OCI-LY1 (cell line): ENCODE results near the gene LPCAT1.

Experiments used
- H2AFZ ChIP-seq: fragments of 200-600 bp; sonication (generic), shearing (Covaris generic); 2 replicates; pipeline ENCODE4 v1.6.0; 2014; ENCODE audit warnings: antibody characterized with exemption, mild to moderate bottlenecking, low read length
- H3F3A ChIP-seq: fragments of 200-600 bp; sonication (generic), shearing (Covaris generic); 2 replicates; pipeline ENCODE4 v1.6.0; 2014; ENCODE audit warnings: mild to moderate bottlenecking, antibody characterized with exemption, low read length, moderate library complexity; ENCODE audit not compliant: insufficient read depth
- H3K27ac ChIP-seq: fragments of 200-600 bp; sonication (generic); 2 replicates; pipeline ENCODE4 v1.5.1; 2014; ENCODE audit warnings: low read length, mixed run types, mild to moderate bottlenecking, low read depth; ENCODE audit not compliant: poor library complexity, severe bottlenecking
- H3K27me3 ChIP-seq: fragments of 200-600 bp; sonication (generic); 2 replicates; pipeline ENCODE4 v1.6.0; 2014; ENCODE audit warnings: antibody characterized with exemption, mild to moderate bottlenecking, low read length, moderate library complexity; ENCODE audit not compliant: insufficient read depth
- H3K36me3 ChIP-seq: fragments of 200-600 bp; sonication (generic); 2 replicates; pipeline ENCODE4 v1.6.1; 2014; ENCODE audit warnings: mild to moderate bottlenecking, antibody characterized with exemption, low read length, moderate library complexity, mixed read lengths; ENCODE audit not compliant: insufficient read depth
- H3K4me1 ChIP-seq: fragments of 200-600 bp; sonication (generic); 2 replicates; pipeline ENCODE4 v1.5.1; 2014; ENCODE audit warnings: mild to moderate bottlenecking, low read length, moderate library complexity; ENCODE audit not compliant: insufficient read depth, severe bottlenecking
- H3K4me2 ChIP-seq: fragments of 200-600 bp; sonication (generic), shearing (Covaris generic); 2 replicates; pipeline ENCODE4 v1.6.1; 2014; ENCODE audit warnings: low read length
- H3K4me3 ChIP-seq: fragments of 200-600 bp; sonication (generic); 2 replicates; pipeline ENCODE4 v1.5.1; 2014; ENCODE audit warnings: low read length, low read depth, mild to moderate bottlenecking, mixed read lengths; ENCODE audit not compliant: poor library complexity, severe bottlenecking
- H3K79me2 ChIP-seq: fragments of 200-600 bp; shearing (Covaris generic); 2 replicates; pipeline ENCODE4 v1.6.1; 2016; ENCODE audit warnings: mixed run types, low read length, mixed read lengths; ENCODE audit not compliant: insufficient read depth
- H3K9ac ChIP-seq: fragments of 200-600 bp; sonication (generic), shearing (Covaris generic); 2 replicates; pipeline ENCODE4 v1.6.1; 2014; ENCODE audit warnings: mild to moderate bottlenecking, low read length, mixed read lengths
- H3K9me2 ChIP-seq: fragments of 200-600 bp; sonication (generic), shearing (Covaris generic); 2 replicates; pipeline ENCODE4 v1.6.1; 2014; ENCODE audit warnings: low read depth, mild to moderate bottlenecking, low read length, mixed read lengths
- H3K9me3 ChIP-seq: fragments of 200-600 bp; shearing (Covaris generic); 2 replicates; pipeline ENCODE4 v1.6.1; 2014; ENCODE audit warnings: low read length, mixed read lengths
- H4K20me1 ChIP-seq: fragments of 200-600 bp; sonication (generic), shearing (Covaris generic); 2 replicates; pipeline ENCODE4 v1.6.0; 2016; ENCODE audit warnings: mild to moderate bottlenecking, low read length; ENCODE audit not compliant: insufficient read depth
- CTCF ChIP-seq: fragments of 200-600 bp; sonication (generic), shearing (Covaris generic); IDR thresholded peaks from 2 replicates; pipeline ENCODE4 v1.5.1; 2017; ENCODE audit warnings: mild to moderate bottlenecking, antibody characterized with exemption, low read length, moderate library complexity, mixed read lengths
- EZH2 ChIP-seq: fragments of 200-600 bp; sonication (generic), shearing (Covaris generic); IDR thresholded peaks from 2 replicates; pipeline ENCODE4 v1.8.0; 2017; ENCODE audit warnings: borderline replicate concordance, mixed run types, mild to moderate bottlenecking, antibody characterized with exemption, low read length, moderate library complexity, mixed read lengths

The LPCAT1 gene

GRCh38 chr5:1513326-1514026 is 10.3 kb downstream of the LPCAT1 start:
- no peaks in the 10 kb centered on the region for H4K20me1 ChIP-seq
- H3K36me3 ChIP-seq, result peaks cover 16% of the 10 kb centered on the region
- H3K79me2 ChIP-seq, result no peaks in the 10 kb centered on the region
- H3K4me1 ChIP-seq, result peaks cover 10% of the 10 kb centered on the region
- H3K9me2 ChIP-seq, result no peaks in the 10 kb centered on the region
- H3K27me3 ChIP-seq, result no peaks in the 10 kb centered on the region
- no peak overlapping the region for H3K4me3 ChIP-seq
- H3K9ac ChIP-seq, result no peak overlapping the region
- H2AFZ ChIP-seq, result no peak overlapping the region
- no peak for TF ChIP-seq CTCF
- TF ChIP-seq EZH2, result no peak
- no peaks in the 10 kb centered on the region for H3F3A ChIP-seq
- no peak overlapping the region for H3K4me2 ChIP-seq
- no peak overlapping the region for H3K27ac ChIP-seq
- H3K9me3 ChIP-seq, result no peaks in the 10 kb centered on the region

- Histone ChIP-seq H3F3A (no peaks in the 10 kb centered on the region), H3K27ac (no peak overlapping the region), H3K9me3 (no peaks in the 10 kb centered on the region), H3K4me1 (peaks cover 10% of the 10 kb centered on the region), H3K4me2 (no peak overlapping the region), H3K79me2 (no peaks in the 10 kb centered on the region), H3K4me3 (no peak overlapping the region), H3K27me3 (no peaks in the 10 kb centered on the region), H2AFZ (no peak overlapping the region), H3K36me3 (peaks cover 16% of the 10 kb centered on the region), H3K9ac (no peak overlapping the region), H4K20me1 (no peaks in the 10 kb centered on the region), H3K9me2 (no peaks in the 10 kb centered on the region)
- TF ChIP-seq EZH2 (no peak), CTCF (no peak)
Measured at GRCh38 chr5:1512541-1513291, 11.0 kb downstream of the LPCAT1 start.

GRCh38 chr5:1511651-1512540 is 11.9 kb downstream of the LPCAT1 start:
- Histone ChIP-seq H3F3A (no peaks in the 10 kb centered on the region), H3K36me3 (peaks cover 16% of the 10 kb centered on the region), H2AFZ (no peak overlapping the region), H3K79me2 (no peaks in the 10 kb centered on the region), H3K9me3 (no peaks in the 10 kb centered on the region), H3K4me2 (no peak overlapping the region), H3K4me1 (peaks cover 10% of the 10 kb centered on the region), H3K4me3 (no peak overlapping the region), H3K27me3 (no peaks in the 10 kb centered on the region), H4K20me1 (no peaks in the 10 kb centered on the region), H3K27ac (no peak overlapping the region), H3K9ac (no peak overlapping the region), H3K9me2 (no peaks in the 10 kb centered on the region)
- TF ChIP-seq EZH2 (no peak), CTCF (peak; percentile 30; the same call in 1 of the 2 replicates)
